ENCODE measurements around the gene RILPL2. TPM values are rescaled to one million over a fixed set of nuclear protein-coding genes. Genes with fewer than 3 reads are reported as not detected.
"Not testable (repeated sequence)": the region's sequence is repeated elsewhere in the genome, so short reads cannot be mapped to it uniquely, and the experiment has no call there.

The RILPL2 gene
- total RNA-seq, 1 donor from 2014 or later = 17.2 TPM

GRCh38 chr12:123442774-123443173 is 6.3 kb upstream of the RILPL2 start:
- intact Hi-C loops (cut with micrococcal nuclease) = no loop called here
- DNase-seq = no peak

GRCh38 chr12:123441523-123442164 is 5.2 kb upstream of the RILPL2 start:
- H3K4me3 Mint-ChIP-seq = no peak overlapping the region
- DNase-seq = no peak
- no peaks in the 10 kb centered on the region for H3K27me3 Mint-ChIP-seq
- peaks cover 17% of the 10 kb centered on the region for H3K4me1 Mint-ChIP-seq
- intact Hi-C loops (cut with micrococcal nuclease) = no loop called here
- no peaks in the 10 kb centered on the region for H3K9me3 Mint-ChIP-seq
- no peaks in the 10 kb centered on the region for H3K36me3 Mint-ChIP-seq (ENCODE audit: low read depth)
- no peak overlapping the region for H3K27ac Mint-ChIP-seq

More at GRCh38 chr12:123442774-123443173, 6.3 kb upstream of the RILPL2 start:
- Mint-ChIP-seq H3K9me3 (no peaks in the 10 kb centered on the region), H3K36me3 (ENCODE audit: low read depth) (no peaks in the 10 kb centered on the region), H3K4me3 (no peak overlapping the region), H3K27me3 (no peaks in the 10 kb centered on the region), H3K27ac (no peak overlapping the region), H3K4me1 (peaks cover 12% of the 10 kb centered on the region)

- intact Hi-C loops (cut with micrococcal nuclease) = loop anchor here (1.0 to 10.0 kb wide), 8 partner anchors 13 to 1492 kb away; partner anchors contain the start of genes ATP6V0A2, SBNO1 and SNRNP35
- H3K9me3 Mint-ChIP-seq = no peaks in the 10 kb centered on the region
- H3K36me3 Mint-ChIP-seq (ENCODE audit: low read depth) = peaks cover 36% of the 10 kb centered on the region
- peak overlapping the region; percentile 99 for H3K4me3 Mint-ChIP-seq
- H3K4me1 Mint-ChIP-seq = peaks cover 40% of the 10 kb centered on the region
- no peak for DNase-seq
- no peaks in the 10 kb centered on the region for H3K27me3 Mint-ChIP-seq
- peak overlapping the region; percentile 99 for H3K27ac Mint-ChIP-seq
Observed at GRCh38 chr12:123435636-123436016, 858 bp downstream of the RILPL2 start.

GRCh38 chr12:123433615-123434014 is 2.9 kb downstream of the RILPL2 start:
- H3K4me3 Mint-ChIP-seq = peak overlapping the region; percentile 99
- H3K4me1 Mint-ChIP-seq = peaks cover 41% of the 10 kb centered on the region
- H3K27me3 Mint-ChIP-seq = no peaks in the 10 kb centered on the region
- peak overlapping the region; percentile 76 for H3K27ac Mint-ChIP-seq
- peaks cover 49% of the 10 kb centered on the region for H3K36me3 Mint-ChIP-seq (ENCODE audit: low read depth)
- intact Hi-C loops (cut with micrococcal nuclease) = loop anchor here (10.0 kb wide), 1 partner anchor 281 kb away; the partner anchor contains the start of gene ATP6V0A2
- no peak for DNase-seq
- H3K9me3 Mint-ChIP-seq = no peaks in the 10 kb centered on the region

GRCh38 chr12:123431951-123432817 is 4.3 kb downstream of the RILPL2 start:
- H3K9me3 Mint-ChIP-seq, H3K27me3 Mint-ChIP-seq: not testable (repeated sequence)
- Mint-ChIP-seq H3K4me3 (peak overlapping the region; percentile 99), H3K36me3 (ENCODE audit: low read depth) (peaks cover 59% of the 10 kb centered on the region), H3K4me1 (peaks cover 49% of the 10 kb centered on the region), H3K27ac (peak overlapping the region; percentile 67)
- intact Hi-C loops (cut with micrococcal nuclease) = loop anchor here (10.0 kb wide), 1 partner anchor 283 kb away; the partner anchor contains the start of gene ATP6V0A2
- DNase-seq = peak; percentile 75

- H3K4me3 Mint-ChIP-seq = not testable (repeated sequence)
Observed at GRCh38 chr12:123429101-123429500, 7.4 kb downstream of the RILPL2 start.

GRCh38 chr12:123428591-123428990 is 7.9 kb downstream of the RILPL2 start:
- peaks cover 63% of the 10 kb centered on the region for H3K36me3 Mint-ChIP-seq (ENCODE audit: low read depth)
- H3K4me3 Mint-ChIP-seq = no peak overlapping the region
- no peaks in the 10 kb centered on the region for H3K27me3 Mint-ChIP-seq
- intact Hi-C loops (cut with micrococcal nuclease) = no loop called here
- H3K4me1 Mint-ChIP-seq = peaks cover 34% of the 10 kb centered on the region
- DNase-seq = no peak
- no peaks in the 10 kb centered on the region for H3K9me3 Mint-ChIP-seq
- H3K27ac Mint-ChIP-seq = peak overlapping the region; percentile 58

More at GRCh38 chr12:123429101-123429500, 7.4 kb downstream of the RILPL2 start:
- Mint-ChIP-seq H3K4me1 (peaks cover 38% of the 10 kb centered on the region), H3K27ac (peak overlapping the region; percentile 25), H3K36me3 (ENCODE audit: low read depth) (peaks cover 63% of the 10 kb centered on the region)
- intact Hi-C loops (cut with micrococcal nuclease); H3K27me3 Mint-ChIP-seq; H3K9me3 Mint-ChIP-seq; DNase-seq: not testable (repeated sequence)

GRCh38 chr12:123427036-123427769 is 9.3 kb downstream of the RILPL2 start:
- H3K27me3 Mint-ChIP-seq = no peaks in the 10 kb centered on the region
- peaks cover 23% of the 10 kb centered on the region for H3K4me1 Mint-ChIP-seq
- intact Hi-C loops (cut with micrococcal nuclease) = no loop called here
- H3K27ac Mint-ChIP-seq = peak overlapping the region; percentile 53
- no peaks in the 10 kb centered on the region for H3K9me3 Mint-ChIP-seq
- H3K4me3 Mint-ChIP-seq = no peak overlapping the region
- DNase-seq = peak; percentile 67
- peaks cover 64% of the 10 kb centered on the region for H3K36me3 Mint-ChIP-seq (ENCODE audit: low read depth)

GRCh38 chr12:123421314-123421713 is 15.2 kb downstream of the RILPL2 start:
- H3K4me3 Mint-ChIP-seq = no peak overlapping the region
- no peak for DNase-seq
- no peaks in the 10 kb centered on the region for H3K27me3 Mint-ChIP-seq
- intact Hi-C loops (cut with micrococcal nuclease) = no loop called here
- H3K9me3 Mint-ChIP-seq = no peaks in the 10 kb centered on the region
- peaks cover 54% of the 10 kb centered on the region for H3K36me3 Mint-ChIP-seq (ENCODE audit: low read depth)
- no peak overlapping the region for H3K27ac Mint-ChIP-seq
- no peaks in the 10 kb centered on the region for H3K4me1 Mint-ChIP-seq

- no peak overlapping the region for H3K27ac Mint-ChIP-seq
- intact Hi-C loops (cut with micrococcal nuclease) = no loop called here
Observed at GRCh38 chr12:123410041-123410412, 26.5 kb downstream of the RILPL2 start.

GRCh38 chr12:123409284-123410040 is 27.0 kb downstream of the RILPL2 start:
- intact Hi-C loops (cut with micrococcal nuclease); DNase-seq; H3K4me1 Mint-ChIP-seq; H3K27ac Mint-ChIP-seq; H3K27me3 Mint-ChIP-seq; H3K9me3 Mint-ChIP-seq; H3K4me3 Mint-ChIP-seq: not testable (repeated sequence)
- peaks cover 26% of the 10 kb centered on the region for H3K36me3 Mint-ChIP-seq (ENCODE audit: low read depth)

More at GRCh38 chr12:123410041-123410412, 26.5 kb downstream of the RILPL2 start:
- H3K4me1 Mint-ChIP-seq = no peaks in the 10 kb centered on the region
- no peaks in the 10 kb centered on the region for H3K27me3 Mint-ChIP-seq
- H3K9me3 Mint-ChIP-seq = no peaks in the 10 kb centered on the region
- no peak overlapping the region for H3K4me3 Mint-ChIP-seq
- DNase-seq = no peak
- H3K36me3 Mint-ChIP-seq (ENCODE audit: low read depth) = peaks cover 23% of the 10 kb centered on the region

- H3K4me3 Mint-ChIP-seq; H3K27ac Mint-ChIP-seq; DNase-seq; H3K4me1 Mint-ChIP-seq; intact Hi-C loops (cut with micrococcal nuclease); H3K9me3 Mint-ChIP-seq; H3K27me3 Mint-ChIP-seq: not testable (repeated sequence)
- H3K36me3 Mint-ChIP-seq (ENCODE audit: low read depth) = peaks cover 30% of the 10 kb centered on the region
Observed at GRCh38 chr12:123408619-123409018, 27.9 kb downstream of the RILPL2 start.

- H3K9me3 Mint-ChIP-seq; H3K4me1 Mint-ChIP-seq; DNase-seq; H3K27ac Mint-ChIP-seq; H3K27me3 Mint-ChIP-seq; H3K4me3 Mint-ChIP-seq; intact Hi-C loops (cut with micrococcal nuclease): not testable (repeated sequence)
- peaks cover 34% of the 10 kb centered on the region for H3K36me3 Mint-ChIP-seq (ENCODE audit: low read depth)
Observed at GRCh38 chr12:123407934-123408333, 28.6 kb downstream of the RILPL2 start.
